PC-3 (cell line): Measurements from ENCODE around the gene FXR2. TPM values are rescaled to one million over a fixed set of nuclear protein-coding genes. Genes with fewer than 3 reads are reported as not detected.
"Not testable (repeated sequence)": the region's sequence is repeated elsewhere in the genome, so short reads cannot be mapped to it uniquely, and the experiment has no call there.

Source experiments
- ATAC-seq: fragments of 200-7000 bp; cut with Tn5 transposase; 2 replicates; pipeline ENCODE4 v1.9.1; 2020; ENCODE audit warnings: mild to moderate bottlenecking, moderate library complexity
- BruUV-seq: library from RNA; stranded (reverse); fragments of 400-500 nt; replicated peaks from 2 replicates; lab custom pipeline; 2021; lab: Mats Ljungman, UMichigan
- CTCF ChIA-PET: fragments of 300-600 bp; sonication (Branson Sonifier 250); formaldehyde crosslinking; loops from one replicate; lab custom pipeline; 2022; ENCODE audit warnings: antibody characterized with exemption; lab: Charles Lee
- POLR2A ChIA-PET: fragments of 300-600 bp; sonication (Branson Sonifier 250); formaldehyde crosslinking; loops from one replicate; lab custom pipeline; 2022; ENCODE audit warnings: antibody characterized with exemption; ENCODE audit not compliant: unreplicated experiment; lab: Charles Lee
- DNase-seq: peaks from one replicate; pipeline ENCODE4 v3.0.0-alpha.2; 2015
- H2AFZ ChIP-seq: fragments of 300-600 bp; sonication (generic); 2 replicates; pipeline ENCODE4 v1.6.0; 2016; ENCODE audit warnings: antibody characterized with exemption, low read length
- H3F3A ChIP-seq: fragments of 300-600 bp; sonication (generic); one replicate; pipeline ENCODE4 v1.6.0; 2017; ENCODE audit warnings: antibody characterized with exemption, low read length, control low read depth, mild to moderate bottlenecking; ENCODE audit not compliant: unreplicated experiment
- H3K27ac ChIP-seq: fragments of 300-600 bp; sonication (generic); 2 replicates; pipeline ENCODE4 v1.5.1; 2016; ENCODE audit warnings: mild to moderate bottlenecking, low read length
- H3K27me3 ChIP-seq: fragments of 300-600 bp; sonication (generic); 2 replicates; pipeline ENCODE4 v1.6.1; 2016; ENCODE audit warnings: low read length, mixed read lengths
- H3K36me3 ChIP-seq: fragments of 300-600 bp; sonication (generic); 2 replicates; pipeline ENCODE4 v1.6.1; 2016; ENCODE audit warnings: low read depth, mixed run types, low read length, mixed read lengths
- H3K4me1 ChIP-seq: fragments of 300-600 bp; sonication (generic); 2 replicates; pipeline ENCODE4 v1.5.1; 2016; ENCODE audit warnings: low read length; ENCODE audit not compliant: insufficient read depth
- H3K4me2 ChIP-seq: fragments of 300-600 bp; sonication (generic); 2 replicates; pipeline ENCODE4 v1.6.0; 2016; ENCODE audit warnings: low read length
- H3K4me3 ChIP-seq: fragments of 300-600 bp; sonication (generic); 2 replicates; pipeline ENCODE4 v1.5.1; 2016; ENCODE audit warnings: mild to moderate bottlenecking, low read length, mixed read lengths
- H3K79me2 ChIP-seq: fragments of 300-600 bp; sonication (generic); 2 replicates; pipeline ENCODE4 v1.6.1; 2017; ENCODE audit warnings: low read length, mixed read lengths
- H3K9ac ChIP-seq: fragments of 300-600 bp; sonication (generic); 2 replicates; pipeline ENCODE4 v1.6.0; 2016; ENCODE audit warnings: mild to moderate bottlenecking, low read length
- H3K9me2 ChIP-seq: fragments of 300-600 bp; sonication (generic); replicated peaks from 2 replicates; pipeline ENCODE4 v1.6.1; 2016; ENCODE audit warnings: mixed run types, low read length, mixed read lengths
- H3K9me3 ChIP-seq: fragments of 300-600 bp; sonication (generic); 2 replicates; pipeline ENCODE4 v1.6.1; 2016; ENCODE audit warnings: low read length, mixed read lengths
- H4K20me1 ChIP-seq: fragments of 300-600 bp; sonication (generic); 2 replicates; pipeline ENCODE4 v1.6.1; 2016; ENCODE audit warnings: low read length, mixed read lengths
- CTCF ChIP-seq: fragments of 300-600 bp; sonication (generic); conservative IDR thresholded peaks from 2 replicates; pipeline ENCODE4 v1.5.1; 2017; ENCODE audit warnings: antibody characterized with exemption, low read depth, mild to moderate bottlenecking, low read length
- EZH2 ChIP-seq: fragments of 300-600 bp; sonication (generic); IDR thresholded peaks from one replicate; pipeline ENCODE4 v1.6.1; 2017; ENCODE audit warnings: antibody characterized with exemption, mild to moderate bottlenecking, low read length; ENCODE audit not compliant: unreplicated experiment
- EZH2phosphoT487 ChIP-seq: fragments of 300-600 bp; sonication (generic); IDR thresholded peaks from 2 replicates; pipeline ENCODE4 v1.6.1; 2018; ENCODE audit warnings: mild to moderate bottlenecking, antibody characterized with exemption, low read length, borderline replicate concordance
- intact Hi-C: fragments of 100-400 bp; cut with micrococcal nuclease; formaldehyde crosslinking; loops from 2 replicates; pipeline ENCODE4 v1.9.0; 2023
- total RNA-seq: library from RNA; depleted of rRNA; stranded (reverse); fragments of >200 nt; gene quantifications from 2 replicates; pipeline ENCODE4 v1.2.3, GENCODE V29; 2014

The FXR2 gene
- total RNA-seq, 1 experiment from 2014 or later: 51.4 TPM

GRCh38 chr17:7647018-7647417 is 32.3 kb upstream of the FXR2 start:
- no peak for ATAC-seq

GRCh38 chr17:7646457-7646856 is 31.8 kb upstream of the FXR2 start:
- no peak for TF ChIP-seq EZH2
- no peak for TF ChIP-seq CTCF
- TF ChIP-seq EZH2phosphoT487: no peak
- no peak overlapping the region for H2AFZ ChIP-seq
- BruUV-seq: no TSS peak
- H3K27me3 ChIP-seq: peaks cover 7% of the 10 kb centered on the region
- no peak overlapping the region for H3K27ac ChIP-seq
- no peak overlapping the region for H3K4me2 ChIP-seq
- POLR2A ChIA-PET: interaction anchor here (0.6 kb wide), 1 partner anchor 210 kb away, joined by 4 read pairs; no protein-coding TSS in a partner anchor
- ATAC-seq: no peak
- no peaks in the 10 kb centered on the region for H4K20me1 ChIP-seq
- H3K9me3 ChIP-seq: no peaks in the 10 kb centered on the region
- no peaks in the 10 kb centered on the region for H3K9me2 ChIP-seq
- CTCF ChIA-PET: no interaction called here
- intact Hi-C loops: no loop called here
- no peaks in the 10 kb centered on the region for H3K36me3 ChIP-seq
- H3K4me1 ChIP-seq: no peaks in the 10 kb centered on the region; the same call in 1 of the 2 replicates
- no peak overlapping the region for H3K9ac ChIP-seq
- no peaks in the 10 kb centered on the region for H3K79me2 ChIP-seq
- no peaks in the 10 kb centered on the region for H3F3A ChIP-seq
- DNase-seq: no peak
- H3K4me3 ChIP-seq: no peak overlapping the region

More at GRCh38 chr17:7647018-7647417, 32.3 kb upstream of the FXR2 start:
- Histone ChIP-seq H3K9me2 (no peaks in the 10 kb centered on the region), H2AFZ (no peak overlapping the region), H3K27ac (no peak overlapping the region), H3K4me1 (no peaks in the 10 kb centered on the region; the same call in 1 of the 2 replicates), H3K9ac (no peak overlapping the region), H3K4me3 (no peak overlapping the region), H4K20me1 (no peaks in the 10 kb centered on the region), H3K9me3 (no peaks in the 10 kb centered on the region), H3K4me2 (no peak overlapping the region), H3K27me3 (peaks cover 12% of the 10 kb centered on the region), H3K79me2 (no peaks in the 10 kb centered on the region), H3K36me3 (no peaks in the 10 kb centered on the region), H3F3A (no peaks in the 10 kb centered on the region)
- no peak for DNase-seq
- ChIA-PET CTCF (no interaction called here), POLR2A (no interaction called here)
- TF ChIP-seq EZH2 (no peak), EZH2phosphoT487 (no peak), CTCF (no peak)
- no TSS peak for BruUV-seq
- intact Hi-C loops: no loop called here

GRCh38 chr17:7644775-7645174 is 30.1 kb upstream of the FXR2 start:
- no peak overlapping the region for H3K4me2 ChIP-seq
- intact Hi-C loops: no loop called here
- ATAC-seq: no peak
- H3K27ac ChIP-seq: no peak overlapping the region
- ChIA-PET CTCF (no interaction called here), POLR2A (no interaction called here)
- no peaks in the 10 kb centered on the region for H4K20me1 ChIP-seq
- H2AFZ ChIP-seq: no peak overlapping the region
- no peaks in the 10 kb centered on the region for H3K4me1 ChIP-seq
- TF ChIP-seq EZH2phosphoT487 (no peak), EZH2 (no peak), CTCF (no peak)
- H3K4me3 ChIP-seq: no peak overlapping the region
- H3F3A ChIP-seq: no peaks in the 10 kb centered on the region
- H3K9me2 ChIP-seq: no peaks in the 10 kb centered on the region
- H3K27me3 ChIP-seq: no peaks in the 10 kb centered on the region
- no peaks in the 10 kb centered on the region for H3K36me3 ChIP-seq
- no TSS peak for BruUV-seq
- H3K79me2 ChIP-seq: no peaks in the 10 kb centered on the region
- H3K9ac ChIP-seq: no peak overlapping the region
- no peaks in the 10 kb centered on the region for H3K9me3 ChIP-seq
- DNase-seq: no peak

- H3F3A ChIP-seq, H3K9ac ChIP-seq, H3K27ac ChIP-seq, H3K27me3 ChIP-seq, H3K36me3 ChIP-seq, H3K4me2 ChIP-seq, DNase-seq, H4K20me1 ChIP-seq, intact Hi-C loops, H3K79me2 ChIP-seq, H3K9me3 ChIP-seq, BruUV-seq, H3K4me1 ChIP-seq, CTCF ChIA-PET, H2AFZ ChIP-seq, POLR2A ChIA-PET, H3K4me3 ChIP-seq, H3K9me2 ChIP-seq, ATAC-seq: not testable (repeated sequence)
These were observed 26.9 kb upstream of the FXR2 start for GRCh38 chr17:7641635-7642034.
